Endodermal cell (in vitro differentiated cells): ENCODE measurements around the gene HNRNPAB. TPM values are rescaled to one million over a fixed set of nuclear protein-coding genes. Genes with fewer than 3 reads are reported as not detected.
"Not testable (repeated sequence)": the region's sequence is repeated elsewhere in the genome, so short reads cannot be mapped to it uniquely, and the experiment has no call there.

Source experiments
- DNase-seq: peaks from one replicate; pipeline ENCODE4 v3.0.0-alpha.2; 2017
- H3K27ac ChIP-seq: 2 replicates; pipeline ENCODE4 v1.5.1; 2013; ENCODE audit warnings: mild to moderate bottlenecking, low read depth, low read length, moderate library complexity
- H3K27me3 ChIP-seq: 2 replicates; pipeline ENCODE4 v1.6.1; 2013; ENCODE audit warnings: mild to moderate bottlenecking, low read length, moderate library complexity; ENCODE audit not compliant: insufficient read depth, control insufficient read depth, poor library complexity, severe bottlenecking
- H3K36me3 ChIP-seq: 2 replicates; pipeline ENCODE4 v1.7.0; 2013; ENCODE audit warnings: mild to moderate bottlenecking, low read length, moderate library complexity; ENCODE audit not compliant: control insufficient read depth, insufficient read depth
- H3K4me1 ChIP-seq: one replicate; pipeline ENCODE4 v1.7.0; 2013; ENCODE audit warnings: low read length; ENCODE audit not compliant: control insufficient read depth, insufficient read depth
- H3K4me3 ChIP-seq: 2 replicates; pipeline ENCODE4 v1.5.1; 2013; ENCODE audit warnings: mild to moderate bottlenecking, low read length, moderate library complexity
- H3K9ac ChIP-seq: 2 replicates; pipeline ENCODE4 v1.6.1; 2013; ENCODE audit warnings: mild to moderate bottlenecking, low read length, moderate library complexity; ENCODE audit not compliant: poor library complexity, severe bottlenecking; ENCODE audit errors: extremely low read depth
- H3K9me3 ChIP-seq: 2 replicates; pipeline ENCODE4 v1.6.1; 2013; ENCODE audit warnings: mild to moderate bottlenecking, low read length, moderate library complexity; ENCODE audit not compliant: control insufficient read depth
- H3K27ac Mint-ChIP-seq: 2 replicates; pipeline ENCODE4 v1.8.0; 2020; ENCODE audit warnings: mixed read lengths
- H3K27me3 Mint-ChIP-seq: 2 replicates; pipeline ENCODE4 v1.8.0; 2021; ENCODE audit warnings: mild to moderate bottlenecking, mixed read lengths; ENCODE audit not compliant: insufficient read depth
- H3K36me3 Mint-ChIP-seq: 2 replicates; pipeline ENCODE4 v1.8.0; 2020; ENCODE audit warnings: low read depth, mixed read lengths
- H3K4me1 Mint-ChIP-seq: 2 replicates; pipeline ENCODE4 v1.8.0; 2020; ENCODE audit warnings: mixed read lengths
- H3K4me3 Mint-ChIP-seq: 2 replicates; pipeline ENCODE4 v1.8.0; 2020; ENCODE audit warnings: mild to moderate bottlenecking, moderate library complexity, mixed read lengths
- H3K9me3 Mint-ChIP-seq: 2 replicates; pipeline ENCODE4 v1.8.0; 2020; ENCODE audit warnings: mild to moderate bottlenecking, mixed read lengths
- WGBS, 2 experiments: methylation state at CpG; one replicate each; pipeline versions ENCODE4 v1.1.5 to v1.1.7; 2013; ENCODE audit warnings: missing lambda C conversion rate in 2 of 2, mixed read lengths in 1 of 2; ENCODE audit not compliant: insufficient coverage in 1 of 2, insufficient read length in 1 of 2; 5-methylcytosine and 5-hydroxymethylcytosine counted together
- total RNA-seq, 2 donors: library from RNA; stranded (reverse); fragmentation: NEBNext Ultra II Directional in 1 of 2; extraction: Animal tissue kit (Norgen Biotek cat#: 25700) in 1 of 2; gene quantifications; 2 replicates in 1 of 2; 3 replicates in 1 of 2; pipeline ENCODE4 v1.2.1, GENCODE V29; 2021
- TF ChIP-seq, protein P1 (sequence below): fragments of 200-600 bp; sonication (generic); conservative IDR thresholded peaks from 2 replicates; pipeline ENCODE4 v1.5.0; 2021; ENCODE audit warnings: antibody characterized with exemption, mild to moderate bottlenecking

The HNRNPAB gene
- total RNA-seq, 2 donors from 2014 or later: 343 to 353 TPM

DNA sequence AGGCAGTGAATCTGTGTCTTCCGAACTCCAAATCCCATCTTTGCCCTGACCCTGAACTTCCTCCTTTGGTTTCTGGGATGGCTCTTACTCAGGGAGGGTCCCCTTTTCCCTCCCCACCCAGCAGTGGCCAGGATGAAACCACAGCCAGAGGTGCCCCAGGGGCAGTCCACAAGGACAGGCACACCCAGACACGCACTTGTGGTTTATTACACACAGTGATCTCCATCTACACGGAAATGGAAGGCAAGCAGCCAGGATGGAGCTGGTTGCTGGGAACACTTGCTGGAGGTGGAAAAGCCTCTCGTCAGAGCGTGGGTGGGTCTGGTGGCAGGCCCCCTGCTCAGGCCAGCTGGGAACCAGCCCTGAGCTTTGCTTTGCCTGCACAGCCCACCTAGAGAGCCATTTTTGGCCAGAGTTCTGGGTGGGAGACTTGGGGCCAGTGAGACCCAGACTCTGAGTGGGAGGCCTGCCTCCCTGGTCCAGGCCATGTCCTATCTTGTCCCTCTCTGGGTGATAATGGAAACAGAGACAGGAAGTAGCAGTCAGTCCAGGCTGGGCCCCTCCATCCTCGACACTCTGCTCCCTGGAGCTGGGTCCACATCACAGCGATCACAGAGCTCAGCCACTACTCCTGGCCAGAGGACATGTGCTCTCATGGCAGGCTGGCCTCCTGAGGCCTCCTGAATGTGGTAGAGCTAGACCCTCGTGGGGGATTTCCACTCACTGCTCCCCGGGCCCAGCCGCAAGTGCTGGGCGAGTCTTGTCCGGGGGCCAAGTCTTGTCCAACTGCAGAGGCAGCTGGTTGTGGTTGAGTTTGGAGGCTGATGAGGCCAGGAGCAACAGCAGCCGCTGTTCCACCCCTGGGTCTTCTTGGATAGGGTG is 33.3 kb downstream of the HNRNPAB start:
- Histone ChIP-seq H3K4me3 (no peak overlapping the region), H3K36me3 (no peaks in the 10 kb centered on the region), H3K9me3 (no peaks in the 10 kb centered on the region), H3K27me3 (no peaks in the 10 kb centered on the region), H3K4me1 (no peaks in the 10 kb centered on the region), H3K27ac (no peak overlapping the region), H3K9ac (no peak overlapping the region)
- TF ChIP-seq, protein P1, sequence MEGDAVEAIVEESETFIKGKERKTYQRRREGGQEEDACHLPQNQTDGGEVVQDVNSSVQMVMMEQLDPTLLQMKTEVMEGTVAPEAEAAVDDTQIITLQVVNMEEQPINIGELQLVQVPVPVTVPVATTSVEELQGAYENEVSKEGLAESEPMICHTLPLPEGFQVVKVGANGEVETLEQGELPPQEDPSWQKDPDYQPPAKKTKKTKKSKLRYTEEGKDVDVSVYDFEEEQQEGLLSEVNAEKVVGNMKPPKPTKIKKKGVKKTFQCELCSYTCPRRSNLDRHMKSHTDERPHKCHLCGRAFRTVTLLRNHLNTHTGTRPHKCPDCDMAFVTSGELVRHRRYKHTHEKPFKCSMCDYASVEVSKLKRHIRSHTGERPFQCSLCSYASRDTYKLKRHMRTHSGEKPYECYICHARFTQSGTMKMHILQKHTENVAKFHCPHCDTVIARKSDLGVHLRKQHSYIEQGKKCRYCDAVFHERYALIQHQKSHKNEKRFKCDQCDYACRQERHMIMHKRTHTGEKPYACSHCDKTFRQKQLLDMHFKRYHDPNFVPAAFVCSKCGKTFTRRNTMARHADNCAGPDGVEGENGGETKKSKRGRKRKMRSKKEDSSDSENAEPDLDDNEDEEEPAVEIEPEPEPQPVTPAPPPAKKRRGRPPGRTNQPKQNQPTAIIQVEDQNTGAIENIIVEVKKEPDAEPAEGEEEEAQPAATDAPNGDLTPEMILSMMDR: no peak
- H3K27me3 Mint-ChIP-seq: no peaks in the 10 kb centered on the region
- WGBS, 2 experiments: 94% methylated on average over 7 to 13 of the region's 13 CpGs
- DNase-seq: no peak
- H3K4me3 Mint-ChIP-seq: no peak overlapping the region
- peaks cover 5% of the 10 kb centered on the region for H3K4me1 Mint-ChIP-seq
- H3K36me3 Mint-ChIP-seq: peaks cover 3% of the 10 kb centered on the region
- H3K27ac Mint-ChIP-seq: no peak overlapping the region
- no peaks in the 10 kb centered on the region for H3K9me3 Mint-ChIP-seq

GRCh38 chr5:178238313-178238635 is 33.9 kb downstream of the HNRNPAB start:
- Histone ChIP-seq H3K4me1 (no peaks in the 10 kb centered on the region), H3K9ac (no peak overlapping the region), H3K9me3 (no peaks in the 10 kb centered on the region), H3K4me3 (no peak overlapping the region), H3K27ac (no peak overlapping the region), H3K27me3 (no peaks in the 10 kb centered on the region), H3K36me3 (no peaks in the 10 kb centered on the region)
- Mint-ChIP-seq H3K9me3 (no peaks in the 10 kb centered on the region), H3K27me3 (no peaks in the 10 kb centered on the region), H3K4me3 (no peak overlapping the region), H3K36me3 (peaks cover 3% of the 10 kb centered on the region), H3K27ac (no peak overlapping the region), H3K4me1 (peaks cover 2% of the 10 kb centered on the region)
- no peak for DNase-seq
- 90 to 98% methylated on average over 3 to 6 of the region's 6 CpGs for WGBS, 2 experiments
- TF ChIP-seq, protein P1: no peak

- peaks cover 2% of the 10 kb centered on the region for H3K4me1 Mint-ChIP-seq
- no peak overlapping the region for H3K4me3 Mint-ChIP-seq
- Histone ChIP-seq H3K9me3 (no peaks in the 10 kb centered on the region), H3K9ac (no peak overlapping the region), H3K27ac (no peak overlapping the region), H3K4me3 (no peak overlapping the region), H3K27me3 (no peaks in the 10 kb centered on the region), H3K4me1 (no peaks in the 10 kb centered on the region), H3K36me3 (no peaks in the 10 kb centered on the region)
- no peaks in the 10 kb centered on the region for H3K27me3 Mint-ChIP-seq
- 87 to 89% methylated on average over 8 to 17 of the region's 17 CpGs for WGBS, 2 experiments
- TF ChIP-seq, protein P1: no peak
- H3K27ac Mint-ChIP-seq: no peak overlapping the region
- H3K9me3 Mint-ChIP-seq: no peaks in the 10 kb centered on the region
- peak; percentile 49 for DNase-seq
- peaks cover 3% of the 10 kb centered on the region for H3K36me3 Mint-ChIP-seq
Measured at GRCh38 chr5:178238711-178239592, 34.6 kb downstream of the HNRNPAB start.

DNA sequence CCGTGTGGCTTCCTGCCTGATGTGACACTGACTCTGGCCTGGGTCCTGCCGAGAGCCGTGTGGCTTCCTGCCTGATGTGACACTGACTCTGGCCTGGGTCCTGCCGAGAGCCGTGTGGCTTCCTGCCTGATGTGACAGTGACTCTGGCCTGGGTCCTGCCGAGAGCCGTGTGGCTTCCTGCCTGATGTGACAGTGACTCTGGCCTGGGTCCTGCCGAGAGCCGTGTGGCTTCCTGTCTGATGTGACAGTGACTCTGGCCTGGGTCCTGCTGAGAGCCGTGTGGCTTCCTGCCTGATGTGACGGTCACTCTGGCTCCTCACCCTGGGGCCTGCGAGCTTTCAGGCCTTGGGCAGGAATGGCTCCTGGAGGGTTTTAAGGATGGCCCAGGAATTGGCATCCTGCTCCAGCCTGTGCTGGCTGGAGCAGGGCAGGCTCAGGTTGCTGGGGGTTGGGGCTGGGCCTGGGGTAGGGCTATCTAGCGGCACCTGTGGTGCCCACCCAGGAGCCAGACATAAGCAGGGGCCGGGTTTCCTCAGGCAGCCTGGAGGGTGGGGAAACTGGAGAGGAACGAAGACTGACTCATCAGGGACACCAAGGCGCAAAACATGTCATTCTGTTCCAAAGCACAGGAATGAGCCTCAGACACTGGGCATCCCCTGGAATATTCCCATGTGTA is 35.4 kb downstream of the HNRNPAB start:
- not testable (repeated sequence) for H3K9me3 ChIP-seq, H3K4me1 ChIP-seq, H3K27ac ChIP-seq, H3K27me3 ChIP-seq, H3K4me3 ChIP-seq, H3K4me1 Mint-ChIP-seq, H3K4me3 Mint-ChIP-seq, H3K27ac Mint-ChIP-seq, H3K36me3 Mint-ChIP-seq, H3K9ac ChIP-seq, H3K36me3 ChIP-seq, H3K27me3 Mint-ChIP-seq, H3K9me3 Mint-ChIP-seq
- 82 to 86% methylated on average over 8 to 13 of the region's 16 CpGs for WGBS, 2 experiments
- DNase-seq: peak; percentile 47
